GM20000 (cell line): Measurements from ENCODE around the gene KIAA0513.

Experiments
- DNase-seq: peaks from one replicate; pipeline ENCODE4 v3.0.0; 2012; ENCODE audit warnings: low spot score
- TF ChIP-seq, protein P1 (sequence below): IDR thresholded peaks from 2 replicates; pipeline ENCODE4 v1.5.1; 2012; ENCODE audit warnings: mild to moderate bottlenecking, control low read depth; ENCODE audit errors: extremely low read depth, missing control alignments

KIAA0513 gene

DNA sequence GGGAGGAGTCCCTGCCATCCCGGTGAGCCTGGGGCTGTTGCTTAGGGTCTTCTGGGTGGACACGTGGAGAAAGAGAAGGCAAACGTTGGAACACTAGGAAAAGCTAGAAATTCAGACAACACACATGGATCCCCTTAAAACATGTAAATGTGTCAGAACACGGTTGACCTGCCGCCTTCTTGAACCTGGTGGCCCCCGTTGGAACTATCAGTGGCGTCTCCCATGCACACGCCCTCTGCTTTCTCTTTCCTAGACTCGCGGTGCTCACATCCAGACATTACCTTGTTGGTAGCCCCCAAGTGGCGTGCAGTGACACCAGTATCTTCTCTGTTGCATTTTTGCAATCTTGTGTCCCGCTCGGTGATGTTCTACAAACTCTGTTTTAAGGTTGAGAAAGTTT lies 66.1 kb downstream of the KIAA0513 start:
- no peak for DNase-seq
- TF ChIP-seq, protein P1, sequence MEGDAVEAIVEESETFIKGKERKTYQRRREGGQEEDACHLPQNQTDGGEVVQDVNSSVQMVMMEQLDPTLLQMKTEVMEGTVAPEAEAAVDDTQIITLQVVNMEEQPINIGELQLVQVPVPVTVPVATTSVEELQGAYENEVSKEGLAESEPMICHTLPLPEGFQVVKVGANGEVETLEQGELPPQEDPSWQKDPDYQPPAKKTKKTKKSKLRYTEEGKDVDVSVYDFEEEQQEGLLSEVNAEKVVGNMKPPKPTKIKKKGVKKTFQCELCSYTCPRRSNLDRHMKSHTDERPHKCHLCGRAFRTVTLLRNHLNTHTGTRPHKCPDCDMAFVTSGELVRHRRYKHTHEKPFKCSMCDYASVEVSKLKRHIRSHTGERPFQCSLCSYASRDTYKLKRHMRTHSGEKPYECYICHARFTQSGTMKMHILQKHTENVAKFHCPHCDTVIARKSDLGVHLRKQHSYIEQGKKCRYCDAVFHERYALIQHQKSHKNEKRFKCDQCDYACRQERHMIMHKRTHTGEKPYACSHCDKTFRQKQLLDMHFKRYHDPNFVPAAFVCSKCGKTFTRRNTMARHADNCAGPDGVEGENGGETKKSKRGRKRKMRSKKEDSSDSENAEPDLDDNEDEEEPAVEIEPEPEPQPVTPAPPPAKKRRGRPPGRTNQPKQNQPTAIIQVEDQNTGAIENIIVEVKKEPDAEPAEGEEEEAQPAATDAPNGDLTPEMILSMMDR, result no peak

DNA sequence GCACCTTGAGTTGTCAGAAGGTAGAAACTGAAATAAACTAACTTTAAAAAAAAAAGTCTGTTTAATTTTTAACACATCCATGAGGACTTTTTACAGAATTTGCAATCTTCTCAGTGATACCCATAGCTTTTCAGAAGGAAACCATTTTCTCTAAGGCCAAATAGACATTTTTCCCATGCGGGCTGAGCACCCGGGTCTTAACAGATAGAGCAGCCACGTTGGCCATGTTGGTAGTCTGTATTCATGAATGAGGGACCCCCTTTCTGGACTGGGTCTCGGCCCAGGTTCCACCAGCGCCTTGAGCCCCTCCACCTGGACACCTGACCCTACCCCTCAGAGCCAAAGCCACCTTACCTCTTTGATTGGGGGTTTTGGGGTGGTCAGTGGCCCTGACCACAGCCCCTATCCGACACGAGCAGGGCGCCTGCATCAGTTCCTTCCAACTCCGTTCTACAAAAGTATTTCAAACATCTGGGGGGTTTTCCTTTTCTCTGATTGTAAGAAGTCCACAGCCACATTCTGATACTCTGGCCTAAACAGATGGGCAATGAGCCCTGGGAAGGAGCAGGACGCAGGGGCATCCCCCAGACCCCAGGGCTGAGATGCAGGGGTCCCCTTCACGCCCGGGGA lies 66.7 kb downstream of the KIAA0513 start:
- DNase-seq, result no peak
- TF ChIP-seq, protein P1, result no peak

DNA sequence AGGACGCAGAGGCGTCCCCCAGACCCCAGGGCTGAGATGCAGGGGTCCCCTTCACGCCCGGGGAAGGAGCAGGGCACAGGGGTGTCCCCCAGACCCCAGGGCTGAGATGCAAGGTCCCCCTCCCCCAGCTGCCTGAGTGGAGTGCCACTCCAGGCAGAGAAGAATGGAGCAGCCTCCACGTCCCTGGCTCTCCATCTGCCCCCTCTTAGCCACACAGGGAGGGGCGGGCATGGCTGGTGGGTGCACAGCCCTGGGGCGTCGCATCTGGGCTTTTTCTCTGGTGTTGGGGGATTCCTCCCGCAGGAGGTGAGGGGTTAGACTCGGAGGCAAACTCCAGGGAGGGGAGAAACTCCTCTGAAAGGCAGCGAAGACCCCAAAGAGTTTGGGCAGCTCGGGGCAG lies 67.2 kb downstream of the KIAA0513 start:
- TF ChIP-seq, protein P1, result no peak
- DNase-seq, result no peak

DNA sequence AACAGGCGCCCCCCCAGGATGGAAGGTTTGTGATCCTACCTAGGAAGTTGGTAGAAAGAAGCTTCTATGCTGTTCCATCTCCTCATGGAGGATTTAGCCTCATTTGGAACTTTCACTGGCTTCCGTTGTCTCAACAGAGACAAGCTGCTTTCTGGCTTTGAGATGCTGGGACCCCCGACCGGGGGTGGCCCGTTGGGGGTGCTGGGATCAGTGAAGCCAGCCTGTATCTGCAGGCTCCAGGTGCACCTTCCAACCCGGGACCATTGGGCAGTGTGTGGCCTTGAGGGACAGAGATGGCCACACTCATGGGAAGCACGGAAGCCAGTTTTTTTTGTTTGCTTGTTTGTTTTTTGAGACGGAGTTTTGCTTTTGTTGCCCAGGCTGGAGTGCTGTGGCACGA lies 69.3 kb downstream of the KIAA0513 start:
- no peak for DNase-seq
- TF ChIP-seq, protein P1, result no peak

DNA sequence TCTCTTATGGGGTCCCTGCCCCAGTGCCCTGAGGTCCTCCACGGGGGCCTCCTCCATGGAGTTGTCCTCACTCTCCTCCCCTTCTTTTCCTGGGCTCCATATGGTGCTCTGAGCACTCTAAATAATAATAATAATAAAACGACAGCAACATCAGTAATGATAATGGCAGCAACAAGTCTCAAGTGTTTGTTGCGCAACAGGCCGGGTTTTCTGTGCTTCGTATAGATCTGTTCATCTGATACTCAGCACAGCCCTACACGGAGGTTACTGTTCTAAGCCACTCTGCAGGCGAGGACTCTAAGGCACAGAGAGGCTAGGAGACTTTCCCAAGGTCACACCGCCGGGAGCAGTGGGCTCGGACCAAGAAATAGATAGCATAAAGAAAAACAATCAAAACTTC lies 71.0 kb downstream of the KIAA0513 start:
- TF ChIP-seq, protein P1, result no peak
- DNase-seq, result no peak

DNA sequence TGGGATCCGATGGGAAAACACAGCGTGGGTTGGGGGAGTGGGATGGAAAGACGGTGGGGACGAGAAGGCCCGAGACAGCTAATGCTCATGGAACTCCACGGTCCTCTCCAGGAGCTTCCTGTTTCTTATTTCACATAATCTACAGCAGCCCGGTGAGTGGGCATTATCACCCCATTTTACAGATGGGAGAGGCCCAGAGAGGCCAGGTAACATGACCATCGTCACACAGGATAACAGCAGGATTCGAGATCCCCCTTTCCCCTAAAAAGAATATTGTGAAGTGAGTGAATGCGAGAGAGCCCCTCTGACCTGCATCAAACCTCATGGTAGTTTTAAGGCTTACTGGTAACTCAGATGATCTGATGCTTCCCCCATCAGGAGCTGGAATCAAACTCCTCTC lies 72.7 kb downstream of the KIAA0513 start:
- TF ChIP-seq, protein P1, result no peak
- DNase-seq, result no peak

DNA sequence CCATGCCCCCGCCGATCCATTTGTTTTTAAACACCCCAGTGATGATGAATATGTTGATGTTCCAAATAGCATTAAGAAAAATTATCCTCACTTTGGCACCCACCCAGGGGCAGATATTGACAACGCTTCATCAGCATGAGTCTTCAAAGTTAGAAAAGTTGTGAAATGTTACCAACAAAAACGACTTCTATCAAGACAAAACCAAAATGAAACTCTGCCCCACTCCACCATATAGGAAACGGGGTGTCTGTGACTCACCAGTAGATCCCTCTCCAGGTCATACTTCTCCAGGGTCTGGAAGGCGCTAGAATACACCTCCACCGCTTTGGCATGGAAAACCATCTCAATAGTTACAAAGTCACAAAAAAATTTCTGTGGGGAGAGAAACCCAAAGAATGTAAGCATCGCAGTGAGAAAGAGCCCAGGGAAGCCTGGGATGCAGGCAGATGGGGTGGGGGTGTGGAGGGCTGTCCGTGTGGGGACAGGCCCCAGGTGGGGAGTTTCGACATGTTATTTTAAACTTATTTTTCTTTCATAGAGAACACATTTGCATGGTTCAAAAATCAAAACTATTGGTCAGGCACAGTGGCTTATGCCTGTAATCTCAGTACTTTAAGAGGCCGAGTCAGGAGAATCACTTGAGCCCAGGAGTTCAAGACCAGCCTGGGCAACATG lies 74.5 kb downstream of the KIAA0513 start:
- no peak for DNase-seq
- TF ChIP-seq, protein P1, result no peak
